ENCODE data around the gene C2CD5. TPM values are rescaled to one million over a fixed set of nuclear protein-coding genes. Genes with fewer than 3 reads are reported as not detected.
A peak's percentile ranks its signal among the peaks of the same experiment; 100 is the strongest.

Gene C2CD5
- total RNA-seq, 1 donor from 2014 or later = 47.1 TPM

DNA sequence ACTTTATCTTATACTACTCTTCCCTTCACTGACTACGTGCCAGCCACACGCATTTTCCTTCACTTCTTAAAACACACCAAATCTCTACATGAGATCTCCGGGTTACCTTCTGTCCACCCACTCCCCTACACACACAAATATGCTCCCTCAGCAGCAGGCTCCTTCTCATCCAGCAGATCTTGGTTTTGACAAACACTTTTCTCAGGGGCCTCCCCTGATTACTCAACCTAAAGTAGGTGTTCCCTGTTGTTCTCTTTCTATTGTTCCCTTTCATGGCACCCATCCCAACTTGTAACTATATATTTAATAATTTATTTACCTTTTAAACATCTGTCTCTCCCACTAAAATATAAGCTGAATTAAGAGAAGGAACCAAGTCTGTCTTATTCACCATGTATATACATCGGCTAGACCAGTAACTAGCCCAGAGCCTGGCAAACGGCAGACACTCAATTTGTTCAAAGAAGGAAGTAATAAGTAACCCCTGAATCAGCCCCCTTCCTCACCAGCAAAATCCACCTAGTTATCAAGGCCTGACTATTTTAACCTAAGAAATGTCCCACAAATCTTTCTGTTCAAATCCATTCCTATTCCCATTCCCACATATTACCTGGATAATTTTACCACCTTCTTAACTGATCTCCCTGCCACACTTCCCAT, 2.7 kb downstream of the C2CD5 start:
- peak overlapping the region; percentile 51 for H3K4me3 Mint-ChIP-seq
- TF ChIP-seq, protein P1, sequence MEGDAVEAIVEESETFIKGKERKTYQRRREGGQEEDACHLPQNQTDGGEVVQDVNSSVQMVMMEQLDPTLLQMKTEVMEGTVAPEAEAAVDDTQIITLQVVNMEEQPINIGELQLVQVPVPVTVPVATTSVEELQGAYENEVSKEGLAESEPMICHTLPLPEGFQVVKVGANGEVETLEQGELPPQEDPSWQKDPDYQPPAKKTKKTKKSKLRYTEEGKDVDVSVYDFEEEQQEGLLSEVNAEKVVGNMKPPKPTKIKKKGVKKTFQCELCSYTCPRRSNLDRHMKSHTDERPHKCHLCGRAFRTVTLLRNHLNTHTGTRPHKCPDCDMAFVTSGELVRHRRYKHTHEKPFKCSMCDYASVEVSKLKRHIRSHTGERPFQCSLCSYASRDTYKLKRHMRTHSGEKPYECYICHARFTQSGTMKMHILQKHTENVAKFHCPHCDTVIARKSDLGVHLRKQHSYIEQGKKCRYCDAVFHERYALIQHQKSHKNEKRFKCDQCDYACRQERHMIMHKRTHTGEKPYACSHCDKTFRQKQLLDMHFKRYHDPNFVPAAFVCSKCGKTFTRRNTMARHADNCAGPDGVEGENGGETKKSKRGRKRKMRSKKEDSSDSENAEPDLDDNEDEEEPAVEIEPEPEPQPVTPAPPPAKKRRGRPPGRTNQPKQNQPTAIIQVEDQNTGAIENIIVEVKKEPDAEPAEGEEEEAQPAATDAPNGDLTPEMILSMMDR (conservative IDR thresholded peaks at IDR 0.05) = no peak

DNA sequence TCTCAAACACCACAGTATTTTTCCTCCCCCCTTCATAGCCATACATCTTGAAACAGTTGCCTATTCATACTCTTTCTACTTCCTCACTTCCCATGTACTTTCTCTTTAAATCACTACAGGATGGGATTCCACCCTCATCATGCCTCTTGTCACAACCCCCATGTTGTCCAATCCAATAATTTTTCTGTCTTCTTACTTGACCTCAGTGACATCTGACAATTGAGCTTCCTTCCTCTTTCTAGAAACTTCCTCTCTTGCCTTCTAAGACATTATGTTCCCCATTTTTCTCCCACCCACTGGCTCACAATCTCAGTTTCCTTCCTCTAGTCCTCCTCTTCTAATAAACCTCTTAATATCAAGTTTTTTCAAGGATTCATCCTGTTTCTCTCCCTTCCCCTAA, 5.3 kb downstream of the C2CD5 start:
- TF ChIP-seq, protein P1 (conservative IDR thresholded peaks at IDR 0.05) = no peak
- Mint-ChIP-seq H3K4me3 (no peak overlapping the region), H3K4me1 (peaks cover 45% of the 10 kb centered on the region), H3K36me3 (ENCODE audit: low read depth) (peaks cover 23% of the 10 kb centered on the region), H3K9me3 (no peaks in the 10 kb centered on the region), H3K27me3 (ENCODE audit: low read depth) (no peaks in the 10 kb centered on the region), H3K27ac (ENCODE audit: unreplicated experiment) (no peak overlapping the region)
- DNase-seq (ENCODE audit: low read depth, low spot score) = no peak

More for the DNA sequence above, 2.7 kb downstream of the C2CD5 start:
- DNase-seq (ENCODE audit: low read depth, low spot score) = no peak
- Mint-ChIP-seq H3K36me3 (ENCODE audit: low read depth) (peaks cover 24% of the 10 kb centered on the region), H3K27ac (ENCODE audit: unreplicated experiment) (no peak overlapping the region), H3K9me3 (peaks cover 3% of the 10 kb centered on the region), H3K27me3 (ENCODE audit: low read depth) (no peaks in the 10 kb centered on the region), H3K4me1 (peaks cover 50% of the 10 kb centered on the region)

DNA sequence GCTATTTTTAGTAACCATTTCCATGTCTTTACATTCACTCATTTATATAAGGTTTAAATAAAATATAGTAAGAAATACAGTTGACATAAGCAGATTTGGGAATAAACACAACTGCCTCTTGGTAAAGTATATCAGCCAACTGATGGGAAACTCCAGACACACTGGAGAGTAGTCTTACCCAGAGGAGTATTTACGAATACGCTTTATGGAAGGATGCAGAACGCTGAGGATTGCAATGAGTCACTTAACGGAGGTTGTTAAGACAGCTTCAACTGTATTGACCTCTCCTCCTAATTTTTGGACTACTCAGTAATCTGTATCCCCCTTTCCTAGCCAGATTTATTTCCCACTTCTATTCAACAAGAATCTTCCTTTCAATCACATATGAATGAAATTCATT, 6.0 kb downstream of the C2CD5 start:
- H3K9me3 Mint-ChIP-seq = no peaks in the 10 kb centered on the region
- H3K36me3 Mint-ChIP-seq (ENCODE audit: low read depth) = peaks cover 28% of the 10 kb centered on the region
- peak overlapping the region; percentile 5 for H3K4me3 Mint-ChIP-seq
- DNase-seq (ENCODE audit: low read depth, low spot score) = no peak
- H3K27ac Mint-ChIP-seq (ENCODE audit: unreplicated experiment) = no peak overlapping the region
- no peaks in the 10 kb centered on the region for H3K27me3 Mint-ChIP-seq (ENCODE audit: low read depth)
- TF ChIP-seq, protein P1 (conservative IDR thresholded peaks at IDR 0.05) = no peak
- H3K4me1 Mint-ChIP-seq = peaks cover 40% of the 10 kb centered on the region

DNA sequence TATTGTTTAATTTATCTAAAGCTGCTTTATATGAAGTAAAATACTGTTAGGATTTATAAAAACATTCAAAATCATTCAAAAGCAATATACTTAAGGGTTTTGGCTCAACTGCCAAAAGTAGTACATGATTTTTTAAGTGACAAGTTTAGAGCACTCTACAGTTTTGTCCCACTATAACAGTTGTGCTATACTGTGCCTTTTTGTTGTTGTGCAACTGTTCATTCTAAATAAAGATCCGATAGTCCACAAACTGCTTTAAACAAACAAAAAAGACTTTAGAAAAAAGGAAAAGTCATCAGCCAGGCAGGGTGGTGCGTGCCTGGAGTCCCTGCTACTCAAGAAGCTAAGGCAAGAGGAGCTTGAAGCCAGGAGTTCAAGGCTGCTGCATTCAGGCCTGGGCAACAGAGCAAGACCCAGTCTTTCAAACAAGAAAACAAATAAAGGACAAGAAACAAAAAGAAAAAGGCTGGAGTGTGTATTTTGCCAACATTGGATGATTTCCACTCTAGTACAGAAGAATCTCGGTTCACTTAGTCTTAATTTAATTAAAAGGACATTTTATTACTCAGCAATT, 7.3 kb downstream of the C2CD5 start:
- Mint-ChIP-seq H3K27ac (ENCODE audit: unreplicated experiment) (no peak overlapping the region), H3K36me3 (ENCODE audit: low read depth) (peaks cover 38% of the 10 kb centered on the region), H3K27me3 (ENCODE audit: low read depth) (no peaks in the 10 kb centered on the region), H3K9me3 (peaks cover 6% of the 10 kb centered on the region), H3K4me3 (no peak overlapping the region), H3K4me1 (peaks cover 28% of the 10 kb centered on the region)
- TF ChIP-seq, protein P1 (conservative IDR thresholded peaks at IDR 0.05) = no peak
- no peak for DNase-seq (ENCODE audit: low read depth, low spot score)

DNA sequence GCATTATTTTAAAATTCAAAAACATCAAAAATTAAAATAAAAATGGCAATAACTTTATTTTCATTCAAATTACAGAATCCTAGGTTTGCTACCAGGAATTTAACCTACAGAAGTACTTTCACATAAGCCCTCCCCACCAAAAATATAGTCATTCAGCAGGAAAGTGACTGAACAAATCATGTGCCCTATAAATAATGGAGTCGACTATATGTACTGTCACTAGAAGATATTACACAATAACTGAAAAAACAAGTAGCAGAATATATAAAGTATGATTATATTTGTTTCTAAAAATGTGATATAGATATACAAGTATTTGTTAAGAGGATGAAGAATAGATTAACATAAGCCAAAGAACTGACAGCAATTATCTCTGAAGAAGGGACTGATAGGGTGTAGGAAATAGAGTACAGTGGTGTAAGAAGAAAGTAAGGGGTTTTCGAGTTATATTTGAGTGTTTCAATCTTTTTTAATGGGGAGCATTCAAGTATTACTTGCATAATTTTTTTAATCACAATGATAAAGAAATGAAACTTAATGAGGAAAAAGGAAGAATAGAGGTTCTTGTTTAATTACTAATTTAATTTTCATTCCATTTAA, 7.9 kb downstream of the C2CD5 start:
- Mint-ChIP-seq H3K9me3 (peaks cover 6% of the 10 kb centered on the region), H3K27ac (ENCODE audit: unreplicated experiment) (no peak overlapping the region), H3K4me3 (no peak overlapping the region), H3K4me1 (peaks cover 22% of the 10 kb centered on the region), H3K36me3 (ENCODE audit: low read depth) (peaks cover 41% of the 10 kb centered on the region), H3K27me3 (ENCODE audit: low read depth) (no peaks in the 10 kb centered on the region)
- DNase-seq (ENCODE audit: low read depth, low spot score) = no peak
- TF ChIP-seq, protein P1 (conservative IDR thresholded peaks at IDR 0.05) = no peak

Measured in neural crest cell (in vitro differentiated cells).